ENCODE data around the gene GIMAP1.

GIMAP1 gene

GRCh38 chr7:150755473-150756099 is 39.2 kb downstream of the GIMAP1 start:
- DNase-seq (ENCODE audit: low read depth) = no peak
- H3K4me3 ChIP-seq (replicated peaks; ENCODE audit: low read depth, low read length) = no peak overlapping the region
- no peak for TF ChIP-seq CTCF (IDR thresholded peaks at IDR 0.05; ENCODE audit: low read length, missing control alignments)

GRCh38 chr7:150756166-150756565 is 39.8 kb downstream of the GIMAP1 start:
- DNase-seq (ENCODE audit: low read depth) = no peak
- TF ChIP-seq CTCF (IDR thresholded peaks at IDR 0.05; ENCODE audit: low read length, missing control alignments) = no peak
- no peak overlapping the region for H3K4me3 ChIP-seq (replicated peaks; ENCODE audit: low read depth, low read length)

- peak; percentile 3 for DNase-seq (ENCODE audit: low read depth)
- TF ChIP-seq CTCF (IDR thresholded peaks at IDR 0.05; ENCODE audit: low read length, missing control alignments) = peak; percentile 9
- H3K4me3 ChIP-seq (replicated peaks; ENCODE audit: low read depth, low read length) = no peak overlapping the region
Observed at GRCh38 chr7:150756858-150757257, 40.4 kb downstream of the GIMAP1 start.

GRCh38 chr7:150759479-150759878 is 43.1 kb downstream of the GIMAP1 start:
- no peak for TF ChIP-seq CTCF (IDR thresholded peaks at IDR 0.05; ENCODE audit: low read length, missing control alignments)
- no peak overlapping the region for H3K4me3 ChIP-seq (replicated peaks; ENCODE audit: low read depth, low read length)
- no peak for DNase-seq (ENCODE audit: low read depth)

- H3K4me3 ChIP-seq (replicated peaks; ENCODE audit: low read depth, low read length) = no peak overlapping the region
- no peak for TF ChIP-seq CTCF (IDR thresholded peaks at IDR 0.05; ENCODE audit: low read length, missing control alignments)
- no peak for DNase-seq (ENCODE audit: low read depth)
Observed at GRCh38 chr7:150766334-150766709, 49.9 kb downstream of the GIMAP1 start.

GRCh38 chr7:150769768-150770167 is 53.4 kb downstream of the GIMAP1 start:
- TF ChIP-seq CTCF (IDR thresholded peaks at IDR 0.05; ENCODE audit: low read length, missing control alignments) = no peak
- DNase-seq (ENCODE audit: low read depth) = no peak
- no peak overlapping the region for H3K4me3 ChIP-seq (replicated peaks; ENCODE audit: low read depth, low read length)
